HepG2 (cell line): ENCODE results near the gene DLG4. TPM values are rescaled to one million over a fixed set of nuclear protein-coding genes. Genes with fewer than 3 reads are reported as not detected.

Experiments
- BORCS8-MEF2B ChIP-seq: sonication (generic); formaldehyde crosslinking; IDR thresholded peaks from 2 replicates; pipeline ENCODE4 v1.8.0; 2022; ENCODE audit warnings: mild to moderate bottlenecking, missing genetic modification reagents
- E2F1 ChIP-seq: sonication (generic); formaldehyde crosslinking; IDR thresholded peaks from 2 replicates; pipeline ENCODE4 v1.5.0; 2020; ENCODE audit warnings: missing genetic modification reagents
- EED ChIP-seq: sonication (generic); formaldehyde crosslinking; IDR thresholded peaks from 2 replicates; pipeline ENCODE4 v1.5.0; 2020; ENCODE audit warnings: mild to moderate bottlenecking, missing genetic modification reagents
- FOXO1 ChIP-seq: sonication (generic); formaldehyde crosslinking; IDR thresholded peaks from 2 replicates; pipeline ENCODE4 v1.4.0; 2020; ENCODE audit warnings: missing genetic modification reagents
- KAT8 ChIP-seq: IDR thresholded peaks from 2 replicates; pipeline ENCODE4 v1.6.1; 2016; ENCODE audit warnings: missing genetic modification reagents, missing compliant biosample characterization
- LRRFIP1 ChIP-seq: sonication (generic); formaldehyde crosslinking; conservative IDR thresholded peaks from 2 replicates; pipeline ENCODE4 v1.4.0; 2020; ENCODE audit warnings: missing genetic modification reagents
- MTA1 ChIP-seq: sonication (generic); formaldehyde crosslinking; IDR thresholded peaks from 2 replicates; pipeline ENCODE4 v1.4.0; 2020; ENCODE audit warnings: missing genetic modification reagents, mild to moderate bottlenecking, borderline replicate concordance
- MTA3 ChIP-seq: sonication (generic); formaldehyde crosslinking; IDR thresholded peaks from 2 replicates; pipeline ENCODE4 v1.4.0; 2020; ENCODE audit warnings: missing genetic modification reagents
- PLRG1 ChIP-seq: fragments of 450-650 bp; conservative IDR thresholded peaks from 2 replicates; pipeline ENCODE4 v1.6.1; 2016
- POGZ ChIP-seq: sonication (generic); formaldehyde crosslinking; IDR thresholded peaks from 2 replicates; pipeline ENCODE4 v1.4.0; 2020; ENCODE audit warnings: mild to moderate bottlenecking, missing genetic modification reagents
- POLR2AphosphoS5 ChIP-seq: IDR thresholded peaks from 2 replicates; pipeline ENCODE4 v1.6.1; 2012; ENCODE audit warnings: low read depth, low read length
- RBM39 ChIP-seq: fragments of 200-400 bp; formaldehyde crosslinking; IDR thresholded peaks from one replicate; pipeline ENCODE4 v1.6.1; 2018; ENCODE audit warnings: antibody characterized with exemption, mild to moderate bottlenecking, low read depth, low read length; ENCODE audit not compliant: poor library complexity, severe bottlenecking
- RELA ChIP-seq: sonication (generic); formaldehyde crosslinking; IDR thresholded peaks from 2 replicates; pipeline ENCODE4 v1.4.0; 2020; ENCODE audit warnings: missing genetic modification reagents
- SSRP1 ChIP-seq: IDR thresholded peaks from 2 replicates; pipeline ENCODE4 v1.6.1; 2016; ENCODE audit warnings: control low read depth
- TFE3 ChIP-seq: IDR thresholded peaks from 2 replicates; pipeline ENCODE4 v1.6.1; 2016
- THAP11 ChIP-seq: IDR thresholded peaks from 2 replicates; pipeline ENCODE4 v1.6.1; 2016; ENCODE audit warnings: missing biosample characterization, missing genetic modification reagents
- TOPORS ChIP-seq: sonication (generic); formaldehyde crosslinking; IDR thresholded peaks from 2 replicates; pipeline ENCODE4 v1.8.0; 2023; ENCODE audit warnings: mild to moderate bottlenecking, missing genetic modification reagents
- U2AF2 ChIP-seq: fragments of 200-400 bp; formaldehyde crosslinking; IDR thresholded peaks from 2 replicates; pipeline ENCODE4 v1.6.1; 2017; ENCODE audit warnings: low read depth, mild to moderate bottlenecking, low read length
- ZBTB21 ChIP-seq: sonication (generic); formaldehyde crosslinking; IDR thresholded peaks from 2 replicates; pipeline ENCODE4 v1.4.0; 2020; ENCODE audit warnings: missing genetic modification reagents
- ZBTB38 ChIP-seq: sonication (generic); formaldehyde crosslinking; IDR thresholded peaks from 2 replicates; pipeline ENCODE4 v1.5.1; 2020; ENCODE audit warnings: mild to moderate bottlenecking, missing genetic modification reagents
- ZFP62 ChIP-seq: sonication (generic); formaldehyde crosslinking; IDR thresholded peaks from 2 replicates; pipeline ENCODE4 v1.4.0; 2020; ENCODE audit warnings: missing genetic modification reagents
- ZNF205 ChIP-seq: IDR thresholded peaks from 2 replicates; pipeline ENCODE4 v1.6.1; 2018; ENCODE audit warnings: missing biosample characterization, missing genetic modification reagents
- ZNF235 ChIP-seq: sonication (generic); formaldehyde crosslinking; IDR thresholded peaks from 2 replicates; pipeline ENCODE4 v1.8.1; 2023; ENCODE audit warnings: mild to moderate bottlenecking, missing genetic modification reagents, borderline replicate concordance
- ZNF326 ChIP-seq: sonication (generic); formaldehyde crosslinking; IDR thresholded peaks from 2 replicates; pipeline ENCODE4 v1.4.0; 2020; ENCODE audit warnings: missing genetic modification reagents, borderline replicate concordance
- ZNF572 ChIP-seq: sonication (generic); formaldehyde crosslinking; IDR thresholded peaks from 2 replicates; pipeline ENCODE4 v1.5.1; 2020; ENCODE audit warnings: mild to moderate bottlenecking, missing genetic modification reagents
- ZNF615 ChIP-seq: sonication (generic); formaldehyde crosslinking; IDR thresholded peaks from 2 replicates; pipeline ENCODE4 v1.5.0; 2020; ENCODE audit warnings: mild to moderate bottlenecking, missing genetic modification reagents, borderline replicate concordance
- ZNF678 ChIP-seq: sonication (generic); formaldehyde crosslinking; IDR thresholded peaks from 2 replicates; pipeline ENCODE4 v1.4.0; 2020; ENCODE audit warnings: mild to moderate bottlenecking, missing genetic modification reagents
- ZNF709 ChIP-seq: sonication (generic); formaldehyde crosslinking; IDR thresholded peaks from 2 replicates; pipeline ENCODE4 v1.5.0; 2020; ENCODE audit warnings: mild to moderate bottlenecking, missing genetic modification reagents
- polyA plus RNA-seq, 8 experiments: library from polyadenylated mRNA; depleted of rRNA in 3 of 8; stranded (reverse) in 7 of 8; unstranded in 1 of 8; fragments of >200 nt; fragmentation: Illumina TruSeq in 4 of 8; extraction: Trizol in 4 of 8; gene quantifications; 2 replicates each; pipeline versions ENCODE4 v1.2.1 to v1.2.3, GENCODE V29; 2011 to 2016; ENCODE audit warnings: low read depth in 4 of 8, missing spikeins in 1 of 8, mixed read lengths in 1 of 8; ENCODE audit not compliant: insufficient read depth in 1 of 8
- total RNA-seq, 5 experiments: library from RNA; depleted of rRNA; stranded (reverse); fragments of >200 nt; fragmentation: Illumina TruSeq; extraction: Trizol; gene quantifications; 2 replicates each; pipeline ENCODE4 v1.2.3, GENCODE V29; 2016; ENCODE audit warnings: low read depth in 1 of 5

Gene DLG4
- total and polyA plus RNA-seq, 2 of the 13 experiments (the other 11 are each of a cell fraction or from before 2014, with no cell fraction given), result 0.71 to 4.3 TPM

- 0 out of 2 replicates have a peak, but pooled peaks have one; percentile 73 for TF ChIP-seq ZNF235 (CRISPR knock-in tag)
- no peak for TF ChIP-seq RELA (CRISPR knock-in tag)
- no peak for TF ChIP-seq MTA3
- TF ChIP-seq ZBTB21 (CRISPR knock-in tag), result peak; percentile 60; the same call in 1 of the 2 replicates
- TF ChIP-seq ZNF205 (CRISPR knock-in tag), result peak; percentile 74; the same call in 1 of the 2 replicates
- peak; percentile 61 for TF ChIP-seq ZBTB38 (CRISPR knock-in tag)
- no peak for TF ChIP-seq ZNF678 (CRISPR knock-in tag)
- no peak for TF ChIP-seq U2AF2
- peak; percentile 68; the same call in 1 of the 2 replicates for TF ChIP-seq ZNF709 (CRISPR knock-in tag)
- TF ChIP-seq KAT8, result peak; percentile 91
- TF ChIP-seq THAP11 (CRISPR knock-in tag), result peak; percentile 84
- TF ChIP-seq MTA1 (CRISPR knock-in tag), result peak; percentile 88
- TF ChIP-seq SSRP1, result no peak
- no peak for TF ChIP-seq TOPORS (CRISPR knock-in tag)
- no peak for TF ChIP-seq FOXO1
- TF ChIP-seq BORCS8-MEF2B (CRISPR knock-in tag), result peak; percentile 85
- TF ChIP-seq LRRFIP1 (CRISPR knock-in tag), result no peak
- peak; percentile 85 for TF ChIP-seq POGZ (CRISPR knock-in tag)
- TF ChIP-seq PLRG1, result no peak
- peak; percentile 41; the same call in 1 of the 2 replicates for TF ChIP-seq EED (CRISPR knock-in tag)
- TF ChIP-seq ZNF572 (CRISPR knock-in tag), result 0 out of 2 replicates have a peak, but pooled peaks have one; percentile 81
- no peak for TF ChIP-seq E2F1 (CRISPR knock-in tag)
- peak; percentile 79 for TF ChIP-seq POLR2AphosphoS5
- TF ChIP-seq ZFP62 (CRISPR knock-in tag), result no peak
- peak; percentile 37; the same call in 1 of the 2 replicates for TF ChIP-seq TFE3 (CRISPR knock-in tag)
- TF ChIP-seq RBM39, result peak; percentile 79
- no peak for TF ChIP-seq ZNF326 (CRISPR knock-in tag)
- no peak for TF ChIP-seq ZNF615 (CRISPR knock-in tag)
Observed at GRCh38 chr17:7252176-7253043, 32.8 kb upstream of the DLG4 start, which contains the start of gene ELP5 (continued).
